K562 (cell line): ENCODE measurements around the gene KCNE1. TPM values are rescaled to one million over a fixed set of nuclear protein-coding genes. Genes with fewer than 3 reads are reported as not detected.

ENCODE experiments used
- ATAC-seq: fragments of 200-7000 bp; cut with Tn5 transposase; 3 replicates; pipeline ENCODE4 v1.9.1; 2020; ENCODE audit warnings: moderate library complexity
- BruUV-seq: library from RNA; stranded (reverse); fragments of 400-500 nt; replicated peaks from 2 replicates; lab custom pipeline; 2021; lab: Mats Ljungman, UMichigan
- CTCF ChIA-PET: fragments of 300-600 bp; formaldehyde crosslinking; extraction: SDS; loops from one replicate; lab custom pipeline; 2021; ENCODE audit warnings: low intra/inter-chr PET ratio; lab: Yijun Ruan, JAX
- POLR2A ChIA-PET: fragments of 300-600, 350-650 bp; sonication (Branson Sonifier 250); formaldehyde crosslinking; extraction: SDS; loops from one replicate; lab custom pipeline; 2021; ENCODE audit warnings: antibody characterized with exemption, inconsistent platforms; lab: Yijun Ruan, JAX
- DNase-seq, 4 experiments: peaks; one replicate each; pipeline versions ENCODE4 v3.0.0 to v3.0.0-alpha.2; 2011 to 2018; ENCODE audit warnings: low spot score in 3 of 4, mixed read lengths in 3 of 4; ENCODE audit errors: extremely low read depth in 1 of 4
- FAIRE-seq: peaks from 2 replicates; lab custom pipeline; 2011; peaks lifted over from hg19 to GRCh38; lab: Jason Lieb, UNC
- H2AFZ ChIP-seq: 2 replicates; pipeline ENCODE4 v1.6.0; 2011; ENCODE audit warnings: low read depth, low read length, control low read depth, inconsistent platforms
- H3K27ac ChIP-seq: fragments of 200-600 bp; 3 replicates; pipeline ENCODE4 v1.8.0; 2011; ENCODE audit warnings: low read depth, mild to moderate bottlenecking, control low read depth, inconsistent platforms, low read length, moderate library complexity, mixed read lengths; ENCODE audit errors: extremely low read depth
- H3K27me3 ChIP-seq, 2 experiments: fragments of 300-600 bp in 1 of 2; 2 replicates in 1 of 2; 3 replicates in 1 of 2; pipeline versions ENCODE4 v1.6.0 to v1.8.0; 2011; ENCODE audit warnings: inconsistent platforms in 2 of 2, low read length in 2 of 2, mild to moderate bottlenecking in 1 of 2, mixed read lengths in 1 of 2, moderate library complexity in 1 of 2; ENCODE audit not compliant: control insufficient read depth in 2 of 2, insufficient read depth in 2 of 2
- H3K36me3 ChIP-seq: fragments of 300-600 bp; 3 replicates; pipeline ENCODE4 v1.8.0; 2011; ENCODE audit warnings: mild to moderate bottlenecking, low read length, inconsistent platforms; ENCODE audit not compliant: control insufficient read depth, insufficient read depth
- H3K4me1 ChIP-seq, 2 experiments: fragments of 200-600 bp in 1 of 2; replicated peaks in 1 of 2; 2 replicates in 1 of 2; 3 replicates in 1 of 2; pipeline versions ENCODE4 v1.5.1 to v1.8.0; 2011; ENCODE audit warnings: inconsistent platforms in 2 of 2, low read length in 2 of 2, mild to moderate bottlenecking in 1 of 2, mixed read lengths in 1 of 2, moderate library complexity in 1 of 2; ENCODE audit not compliant: control insufficient read depth in 2 of 2, insufficient read depth in 2 of 2
- H3K4me2 ChIP-seq: 2 replicates; pipeline ENCODE4 v1.6.1; 2011; ENCODE audit warnings: low read length, control low read depth, inconsistent platforms, mixed read lengths; ENCODE audit not compliant: insufficient read depth
- H3K4me3 ChIP-seq: fragments of 200-600 bp; sonication (generic), shearing (Covaris generic); 2 replicates; pipeline ENCODE4 v1.5.1; 2016; ENCODE audit warnings: control low read depth, inconsistent platforms
- H3K79me2 ChIP-seq: fragments of 200-600 bp; 3 replicates; pipeline ENCODE4 v1.8.0; 2011; ENCODE audit warnings: low read length, inconsistent platforms; ENCODE audit not compliant: control insufficient read depth, insufficient read depth
- H3K9ac ChIP-seq, 2 experiments: 2 replicates each; pipeline versions ENCODE4 v1.6.0 to v1.6.1; 2011; ENCODE audit warnings: low read depth in 2 of 2, low read length in 2 of 2, control low read depth in 1 of 2, inconsistent platforms in 1 of 2, mild to moderate bottlenecking in 1 of 2, mixed read lengths in 1 of 2; ENCODE audit not compliant: insufficient read depth in 1 of 2
- H3K9me1 ChIP-seq: one replicate; pipeline ENCODE4 v1.6.0; 2011; ENCODE audit warnings: inconsistent platforms, mild to moderate bottlenecking, low read length, moderate library complexity; ENCODE audit not compliant: control insufficient read depth, insufficient read depth
- H3K9me3 ChIP-seq: replicated peaks from 2 replicates; pipeline ENCODE4 v1.5.1; 2011; ENCODE audit warnings: low read depth, low read length, inconsistent platforms; ENCODE audit not compliant: control insufficient read depth, insufficient read depth
- H4K20me1 ChIP-seq: replicated peaks from 2 replicates; pipeline ENCODE4 v1.6.1; 2011; ENCODE audit warnings: low read length, inconsistent platforms, mixed read lengths; ENCODE audit not compliant: control insufficient read depth, insufficient read depth
- ADNP ChIP-seq: fragments of 200-800 bp; sonication (Bioruptor generic); IDR thresholded peaks from 2 replicates; pipeline ENCODE4 v1.6.1; 2016; ENCODE audit warnings: missing genetic modification characterization, missing compliant biosample characterization
- ETV5 ChIP-seq: sonication (generic); formaldehyde crosslinking; IDR thresholded peaks from 2 replicates; pipeline ENCODE4 v1.4.0; 2020; ENCODE audit warnings: low read depth, mild to moderate bottlenecking, missing genetic modification reagents
- HDAC2 ChIP-seq: fragments of 450-650 bp; IDR thresholded peaks from 2 replicates; pipeline ENCODE4 v1.6.1; 2016; ENCODE audit warnings: mild to moderate bottlenecking
- MAFG ChIP-seq: fragments of 450-650 bp; conservative IDR thresholded peaks from 2 replicates; pipeline ENCODE4 v1.6.1; 2016; ENCODE audit warnings: missing genetic modification characterization, missing compliant biosample characterization
- MITF ChIP-seq: IDR thresholded peaks from 2 replicates; pipeline ENCODE4 v1.6.1; 2014; ENCODE audit warnings: antibody characterized with exemption
- NFYB ChIP-seq: IDR thresholded peaks from 2 replicates; pipeline ENCODE4 v1.6.1; 2011; ENCODE audit warnings: mild to moderate bottlenecking, moderate library complexity; ENCODE audit not compliant: insufficient read length; ENCODE audit errors: extremely low read depth
- SRSF1 ChIP-seq: fragments of 200-400 bp; formaldehyde crosslinking; IDR thresholded peaks from 2 replicates; pipeline ENCODE4 v1.6.1; 2017; ENCODE audit warnings: mild to moderate bottlenecking, low read depth, low read length, moderate library complexity
- WGBS: fragments of 100-300 bp; shearing (Covaris generic); methylation state at CpG from one replicate; pipeline ENCODE4 v1.1.6; 2016; ENCODE audit warnings: low coverage, mixed read lengths; ENCODE audit not compliant: insufficient coverage; ENCODE audit errors: missing lambda C conversion rate; 5-methylcytosine and 5-hydroxymethylcytosine counted together
- in situ Hi-C: fragments of 300-500 bp; cut with MboI; formaldehyde crosslinking; loops from 4 replicates; pipeline ENCODE4 v1.15.0; 2018; ENCODE audit warnings: inconsistent platforms, mixed read lengths
- intact Hi-C: fragments of 100-400 bp; cut with micrococcal nuclease; formaldehyde crosslinking; loops from 2 replicates; pipeline ENCODE4 v1.14.2; 2022
- polyA plus RNA-seq, 8 experiments: library from polyadenylated mRNA; depleted of rRNA in 4 of 8; stranded (reverse) in 5 of 8; unstranded in 3 of 8; fragments of >200 nt; fragmentation: Nextera tagmentation in 2 of 8; fragmentation: Illumina TruSeq in 1 of 8; extraction: Ambion mirVana in 2 of 8; extraction: Trizol in 1 of 8; gene quantifications; 2 replicates each; pipeline versions ENCODE4 v1.2.1 to v1.2.3, GENCODE V29; 2011 to 2014; ENCODE audit warnings: inconsistent platforms in 1 of 8, missing spikeins in 1 of 8
- total RNA-seq, 7 experiments: library from RNA; depleted of rRNA in 6 of 7; stranded (reverse); fragments of >200 nt in 6 of 7; fragmentation: Illumina TruSeq in 2 of 7; extraction: Trizol in 2 of 7; gene quantifications; 2 replicates each; pipeline versions ENCODE4 v1.2.1 to v1.2.3, GENCODE V29; 2011 to 2021; ENCODE audit warnings: low replicate concordance in 1 of 7

KCNE1 gene
- total and polyA plus RNA-seq, 9 of the 15 experiments (the other 6 are each of a cell fraction or from before 2014, with no cell fraction given): 0.05 to 0.22 (median 0.11) TPM; not detected in 3

GRCh38 chr21:34524646-34525601 lies 12.9 kb upstream of the KCNE1 start:
- H3K36me3 ChIP-seq: no peaks in the 10 kb centered on the region

More at GRCh38 chr21:34524646-34525601, 12.9 kb upstream of the KCNE1 start:
- H3K27me3 ChIP-seq: peaks cover 3 to 12% of the 10 kb centered on the region in 2 experiments; a peak in 4 of 5 replicates
- intact Hi-C loops: no loop called here
- ATAC-seq: no peak
- no peak overlapping the region for H3K4me3 ChIP-seq
- no peak overlapping the region for H3K4me2 ChIP-seq
- H2AFZ ChIP-seq: no peak overlapping the region
- 0 out of 4 replicates have a peak overlapping the region, but pooled peaks of 1 of the 2 experiments have one; percentile 17 for H3K9ac ChIP-seq
- H3K9me1 ChIP-seq: no peaks in the 10 kb centered on the region
- WGBS: 51% methylated on average over 29 of the region's 31 CpGs
- POLR2A ChIA-PET: interaction anchor here (0.6 to 2.2 kb wide), 3 partner anchors 18 to 90 kb away, joined by 3 to 6 read pairs (median 3); partner anchors contain the start of gene RCAN1
- no peak for DNase-seq
- H3K9me3 ChIP-seq: no peaks in the 10 kb centered on the region
- H3K79me2 ChIP-seq: no peaks in the 10 kb centered on the region
- TF ChIP-seq NFYB: no peak
- TF ChIP-seq ETV5 (CRISPR knock-in tag): no peak
- TF ChIP-seq MITF: no peak
- no peak for TF ChIP-seq MAFG (tag)
- TF ChIP-seq SRSF1: no peak
- TF ChIP-seq HDAC2: no peak
- TF ChIP-seq ADNP (tag): no peak
- TF ChIP-seq, all 486 proteins: peak for 0
- in situ Hi-C loops: no loop called here
- BruUV-seq: no TSS peak
- Histone ChIP-seq H3K27ac (no peak overlapping the region), H3K4me1 (peaks cover 0 to 5% of the 10 kb centered on the region in 2 experiments; a peak in 2 of 5 replicates), H4K20me1 (no peaks in the 10 kb centered on the region)
- CTCF ChIA-PET: no interaction called here
- no peak for FAIRE-seq
